HG03097 (cell line): Measurements from ENCODE around the gene MAL.

Experiments
- ATAC-seq: cut with Tn5 transposase; IDR thresholded peaks from one replicate; pipeline ENCODE4 v1.9.1; 2021; ENCODE audit not compliant: unreplicated experiment, low FRiP score

The MAL gene

GRCh38 chr2:95044601-95045000 lies 19.1 kb downstream of the MAL start:
- no peak for ATAC-seq

- no peak for ATAC-seq
Measured at GRCh38 chr2:95046371-95047112, 21.0 kb downstream of the MAL start.

- no peak for ATAC-seq
Measured at GRCh38 chr2:95047629-95048510, 22.4 kb downstream of the MAL start.

- no peak for ATAC-seq
Measured at GRCh38 chr2:95048825-95049682, 23.5 kb downstream of the MAL start.

GRCh38 chr2:95049683-95049955 lies 24.1 kb downstream of the MAL start:
- ATAC-seq: no peak

- ATAC-seq: no peak
Measured at GRCh38 chr2:95049961-95050360, 24.5 kb downstream of the MAL start.

GRCh38 chr2:95050385-95051300 lies 25.1 kb downstream of the MAL start:
- ATAC-seq: no peak

- ATAC-seq: no peak
Measured at GRCh38 chr2:95051626-95052025, 26.1 kb downstream of the MAL start.

GRCh38 chr2:95052307-95052706 lies 26.8 kb downstream of the MAL start:
- ATAC-seq: no peak

- no peak for ATAC-seq
Measured at GRCh38 chr2:95052804-95053479, 27.4 kb downstream of the MAL start.

- ATAC-seq: no peak
Measured at GRCh38 chr2:95053543-95053942, 28.0 kb downstream of the MAL start.

GRCh38 chr2:95054016-95054415 lies 28.5 kb downstream of the MAL start:
- ATAC-seq: no peak

GRCh38 chr2:95055262-95055661 lies 29.8 kb downstream of the MAL start:
- no peak for ATAC-seq

GRCh38 chr2:95056044-95056443 lies 30.5 kb downstream of the MAL start:
- ATAC-seq: no peak

GRCh38 chr2:95056461-95057459 lies 31.3 kb downstream of the MAL start:
- no peak for ATAC-seq

GRCh38 chr2:95057535-95058370 lies 32.2 kb downstream of the MAL start:
- no peak for ATAC-seq

- ATAC-seq: no peak
Measured at GRCh38 chr2:95058466-95058988, 33.0 kb downstream of the MAL start.
